Colonic mucosa (tissue), 4 donors: ENCODE data around the gene ARID3C. TPM values are rescaled to one million over a fixed set of nuclear protein-coding genes. Genes with fewer than 3 reads are reported as not detected.

ENCODE experiments used
- DNase-seq: peaks from one replicate; pipeline ENCODE4 v3.0.0-alpha.2; 2020
- H3K27ac ChIP-seq: fragments of 200-600 bp; one replicate; pipeline ENCODE4 v1.8.0; 2021
- H3K27me3 ChIP-seq: fragments of 200-600 bp; one replicate; pipeline ENCODE4 v1.8.0; 2021
- H3K36me3 ChIP-seq: fragments of 200-600 bp; one replicate; pipeline ENCODE4 v1.8.0; 2021
- H3K4me1 ChIP-seq: fragments of 200-600 bp; one replicate; pipeline ENCODE4 v1.8.0; 2021; ENCODE audit warnings: mild to moderate bottlenecking
- H3K4me3 ChIP-seq: fragments of 200-600 bp; one replicate; pipeline ENCODE4 v1.8.0; 2021
- H3K9ac ChIP-seq, 2 donors: one replicate each; pipeline ENCODE4 v1.7.0; 2013; ENCODE audit warnings: control low read depth in 2 of 2, low read depth in 2 of 2, low read length in 2 of 2
- H3K9me3 ChIP-seq: fragments of 200-600 bp; one replicate; pipeline ENCODE4 v1.8.0; 2021
- intact Hi-C: fragments of 100-400 bp; cut with DNase I; formaldehyde crosslinking; loops from one replicate; pipeline ENCODE4 v1.14.1; 2022
- total RNA-seq, 2 donors: library from RNA; stranded (reverse); fragmentation: NEBNext Ultra II Directional in 1 of 2; extraction: Animal tissue kit (Norgen Biotek cat#: 25700) in 1 of 2; gene quantifications; one replicate each; pipeline ENCODE4 v1.2.1, GENCODE V29; 2021
- TF ChIP-seq, protein P1 (sequence below): fragments of 200-600 bp; IDR thresholded peaks from one replicate; pipeline ENCODE4 v1.8.0; 2022; ENCODE audit warnings: antibody characterized with exemption, mild to moderate bottlenecking
- donor health status: healthy.
- donor health status: DM: no; HTN: no; CAD: no.
- donor health status: DM: no; HTN: no; CAD: no.

ARID3C gene
- total RNA-seq, 2 donors from 2014 or later, result not detected

- H3K27ac ChIP-seq, result no peak overlapping the region
- no peak for DNase-seq
- TF ChIP-seq, protein P1, sequence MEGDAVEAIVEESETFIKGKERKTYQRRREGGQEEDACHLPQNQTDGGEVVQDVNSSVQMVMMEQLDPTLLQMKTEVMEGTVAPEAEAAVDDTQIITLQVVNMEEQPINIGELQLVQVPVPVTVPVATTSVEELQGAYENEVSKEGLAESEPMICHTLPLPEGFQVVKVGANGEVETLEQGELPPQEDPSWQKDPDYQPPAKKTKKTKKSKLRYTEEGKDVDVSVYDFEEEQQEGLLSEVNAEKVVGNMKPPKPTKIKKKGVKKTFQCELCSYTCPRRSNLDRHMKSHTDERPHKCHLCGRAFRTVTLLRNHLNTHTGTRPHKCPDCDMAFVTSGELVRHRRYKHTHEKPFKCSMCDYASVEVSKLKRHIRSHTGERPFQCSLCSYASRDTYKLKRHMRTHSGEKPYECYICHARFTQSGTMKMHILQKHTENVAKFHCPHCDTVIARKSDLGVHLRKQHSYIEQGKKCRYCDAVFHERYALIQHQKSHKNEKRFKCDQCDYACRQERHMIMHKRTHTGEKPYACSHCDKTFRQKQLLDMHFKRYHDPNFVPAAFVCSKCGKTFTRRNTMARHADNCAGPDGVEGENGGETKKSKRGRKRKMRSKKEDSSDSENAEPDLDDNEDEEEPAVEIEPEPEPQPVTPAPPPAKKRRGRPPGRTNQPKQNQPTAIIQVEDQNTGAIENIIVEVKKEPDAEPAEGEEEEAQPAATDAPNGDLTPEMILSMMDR, result no peak
- H3K4me1 ChIP-seq, result no peaks in the 10 kb centered on the region
- no peaks in the 10 kb centered on the region for H3K36me3 ChIP-seq
- no peaks in the 10 kb centered on the region for H3K27me3 ChIP-seq
- H3K9ac ChIP-seq, result no peak overlapping the region
- intact Hi-C loops, result no loop called here
- H3K9me3 ChIP-seq, result no peaks in the 10 kb centered on the region
- H3K4me3 ChIP-seq, result no peak overlapping the region
Observed at GRCh38 chr9:34600908-34601307, 28.0 kb downstream of the ARID3C start.

GRCh38 chr9:34599546-34599945 lies 29.3 kb downstream of the ARID3C start:
- Histone ChIP-seq H3K27ac (no peak overlapping the region), H3K9ac (no peak overlapping the region), H3K27me3 (no peaks in the 10 kb centered on the region), H3K9me3 (no peaks in the 10 kb centered on the region), H3K4me1 (no peaks in the 10 kb centered on the region), H3K36me3 (no peaks in the 10 kb centered on the region), H3K4me3 (no peak overlapping the region)
- intact Hi-C loops, result no loop called here
- no peak for DNase-seq
- TF ChIP-seq, protein P1, result no peak

DNA sequence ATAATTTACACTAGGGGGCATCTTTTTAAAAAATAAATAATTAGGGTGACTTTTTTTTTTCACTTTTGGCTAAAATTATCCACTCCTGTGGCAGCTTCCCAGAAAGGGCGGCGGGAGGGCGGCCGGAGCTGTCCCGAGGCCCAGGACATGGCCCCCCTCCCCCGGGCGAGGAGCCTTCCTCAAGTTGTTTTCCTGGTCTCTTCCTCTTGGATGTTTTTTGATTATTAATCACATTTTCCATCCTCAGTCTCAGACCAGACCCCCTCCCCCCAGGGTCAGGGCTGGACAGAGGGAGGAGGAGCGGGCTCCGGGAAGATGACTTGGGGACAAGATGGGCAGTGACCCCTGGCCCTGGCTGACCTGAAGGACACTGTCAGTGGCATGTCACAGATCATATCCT lies 34.7 kb downstream of the ARID3C start:
- Histone ChIP-seq H3K27ac (no peak overlapping the region), H3K4me1 (peaks cover 18% of the 10 kb centered on the region)
- TF ChIP-seq, protein P1, result no peak

DNA sequence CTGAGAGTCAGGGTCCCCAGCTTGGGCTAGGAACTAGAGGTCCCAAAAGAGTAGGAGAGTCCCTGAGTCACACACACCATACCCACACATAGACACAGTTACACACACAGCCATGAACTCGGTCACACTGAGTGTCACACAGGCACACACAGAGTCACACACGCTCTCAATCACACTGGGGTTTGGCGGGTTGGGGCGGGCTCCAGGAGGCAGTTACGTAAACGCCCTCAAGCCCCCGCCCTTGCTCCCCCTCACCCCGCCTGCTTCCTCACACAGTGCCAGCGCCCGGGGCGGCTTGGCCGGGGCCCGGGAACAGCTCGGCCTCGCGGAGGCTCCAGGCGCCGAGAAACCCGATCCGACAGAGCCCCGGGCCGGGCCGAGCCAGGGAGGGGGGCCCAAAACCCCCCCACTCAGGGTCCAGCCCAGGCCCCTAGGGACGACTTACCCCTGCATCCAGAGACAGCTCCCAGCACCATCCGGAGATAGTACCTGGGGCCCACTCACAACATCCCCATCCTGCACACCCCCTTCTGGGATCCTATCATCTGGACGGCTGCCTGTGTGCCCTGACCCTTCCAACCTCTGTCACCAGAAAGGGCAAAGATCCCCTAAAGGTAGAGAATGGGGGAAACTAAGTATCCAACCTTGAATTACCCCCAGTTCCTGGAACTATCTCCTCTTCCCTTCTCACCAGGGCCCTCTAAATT lies 35.8 kb downstream of the ARID3C start:
- Histone ChIP-seq H3K4me1 (peaks cover 18% of the 10 kb centered on the region), H3K27ac (no peak overlapping the region)

More for the DNA sequence above, 34.7 kb downstream of the ARID3C start:
- H3K9ac ChIP-seq, result no peak overlapping the region
- no peaks in the 10 kb centered on the region for H3K9me3 ChIP-seq
- peaks cover 37% of the 10 kb centered on the region for H3K27me3 ChIP-seq
- no peaks in the 10 kb centered on the region for H3K36me3 ChIP-seq
- no peak overlapping the region for H3K4me3 ChIP-seq
- DNase-seq, result no peak
- intact Hi-C loops, result loop anchor here (5.0 kb wide), 2 partner anchors 157 to 187 kb away; no protein-coding TSS in a partner anchor

DNA sequence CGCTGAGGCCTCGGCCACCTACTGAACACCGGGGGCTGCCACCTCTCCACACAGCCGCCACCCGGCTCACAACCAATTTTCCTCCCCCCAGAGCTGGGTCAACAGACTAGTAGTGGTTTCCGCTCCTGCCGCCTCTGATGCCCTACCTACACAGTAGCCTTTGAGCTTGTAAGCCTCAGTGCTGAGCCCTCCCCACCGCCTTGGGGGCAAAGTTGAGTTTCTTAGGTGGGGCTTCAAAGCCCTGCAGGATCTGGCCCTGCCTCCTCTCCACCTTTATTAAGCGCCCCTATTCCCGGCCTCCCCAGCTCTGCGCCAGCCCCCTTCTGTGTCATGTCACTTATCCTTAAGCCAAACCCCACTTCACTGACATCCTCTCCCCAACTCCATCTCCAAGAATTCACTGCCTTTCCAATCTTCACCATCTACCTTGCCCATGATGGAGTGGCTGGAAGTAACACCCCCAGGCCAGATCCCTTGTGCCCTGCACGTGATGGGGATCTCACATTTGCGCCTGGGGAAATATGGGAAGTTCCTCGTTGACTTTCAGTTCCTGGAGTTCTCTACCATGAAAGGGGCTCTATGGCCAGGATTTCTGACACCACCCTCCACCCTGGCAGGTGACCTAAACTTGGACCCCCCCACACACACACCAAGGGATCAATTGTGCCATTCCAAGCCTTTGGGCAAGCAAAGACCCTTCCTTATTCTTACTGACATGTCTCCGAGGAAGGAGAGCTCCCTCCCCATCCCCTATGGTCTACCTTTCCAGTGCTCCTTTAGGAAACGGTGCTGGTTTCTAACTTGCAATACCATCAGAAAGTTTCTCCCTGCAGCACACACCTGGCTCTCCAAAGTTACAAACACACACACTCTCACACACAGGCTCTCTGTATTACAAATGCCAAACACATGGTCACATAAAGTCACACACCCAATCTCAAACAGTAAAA lies 36.7 kb downstream of the ARID3C start:
- Histone ChIP-seq H3K9me3 (no peaks in the 10 kb centered on the region), H3K9ac (no peak overlapping the region), H3K27me3 (peaks cover 53% of the 10 kb centered on the region), H3K36me3 (no peaks in the 10 kb centered on the region), H3K4me3 (no peak overlapping the region), H3K4me1 (peaks cover 18% of the 10 kb centered on the region), H3K27ac (no peak overlapping the region)
- intact Hi-C loops, result loop anchor here (2.0 to 5.0 kb wide), 3 partner anchors 43 to 185 kb away; no protein-coding TSS in a partner anchor
- TF ChIP-seq, protein P1, result no peak
- DNase-seq, result no peak

More for the DNA sequence above, 35.8 kb downstream of the ARID3C start:
- intact Hi-C loops, result loop anchor here (5.0 kb wide), 2 partner anchors 156 to 186 kb away; no protein-coding TSS in a partner anchor
- TF ChIP-seq, protein P1, result no peak
- Histone ChIP-seq H3K9ac (peak overlapping the region in 1 of 2 donors; percentile 1), H3K4me3 (no peak overlapping the region), H3K27me3 (peaks cover 46% of the 10 kb centered on the region), H3K9me3 (no peaks in the 10 kb centered on the region), H3K36me3 (no peaks in the 10 kb centered on the region)
- DNase-seq, result peak; percentile 45
